Endothelial cell of umbilical vein (primary cell): ENCODE data around the gene SCFD1. TPM values are rescaled to one million over a fixed set of nuclear protein-coding genes. Genes with fewer than 3 reads are reported as not detected.

ENCODE experiments used
- BruUV-seq: library from RNA; stranded (reverse); fragments of 400-500 nt; replicated peaks from 2 replicates; lab custom pipeline; 2021; lab: Mats Ljungman, UMichigan
- CTCF ChIA-PET: fragments of 300-600, 350-600 bp; sonication (Branson Sonifier 250); formaldehyde crosslinking; loops from one replicate; lab custom pipeline; 2021; ENCODE audit warnings: antibody characterized with exemption, inconsistent platforms; lab: Charles Lee
- POLR2A ChIA-PET: fragments of 300-600, 350-600 bp; sonication (Branson Sonifier 250); formaldehyde crosslinking; loops from one replicate; lab custom pipeline; 2021; ENCODE audit warnings: antibody characterized with exemption, inconsistent platforms; lab: Charles Lee
- DNase-seq: peaks from one replicate; pipeline ENCODE4 v3.0.0-alpha.2; 2011; ENCODE audit warnings: low read depth, low spot score
- FAIRE-seq: peaks from 2 replicates; lab custom pipeline; 2011; peaks lifted over from hg19 to GRCh38; lab: Jason Lieb, UNC
- H2AFZ ChIP-seq: 2 replicates; pipeline ENCODE4 v1.6.0; 2012; ENCODE audit warnings: low read depth, low read length, control low read depth, inconsistent platforms
- H3K27ac ChIP-seq: 2 replicates; pipeline ENCODE4 v1.5.1; 2011; ENCODE audit warnings: low read depth, mild to moderate bottlenecking, control low read depth, low read length, moderate library complexity; ENCODE audit not compliant: insufficient read depth
- H3K27me3 ChIP-seq, 2 experiments: 2 replicates each; pipeline versions ENCODE4 v1.6.0 to v1.6.1; 2011; ENCODE audit warnings: low read length in 2 of 2, mixed read lengths in 1 of 2; ENCODE audit not compliant: control insufficient read depth in 2 of 2, insufficient read depth in 2 of 2
- H3K36me3 ChIP-seq, 2 experiments: 2 replicates in 1 of 2; 3 replicates in 1 of 2; pipeline ENCODE4 v1.5.1; 2011; ENCODE audit warnings: low read length in 2 of 2, mild to moderate bottlenecking in 1 of 2, moderate library complexity in 1 of 2; ENCODE audit not compliant: control insufficient read depth in 2 of 2, insufficient read depth in 2 of 2; ENCODE audit errors: extremely low read depth in 1 of 2
- H3K4me1 ChIP-seq: 3 replicates; pipeline ENCODE4 v1.5.1; 2011; ENCODE audit warnings: mild to moderate bottlenecking, low read length; ENCODE audit not compliant: control insufficient read depth, insufficient read depth; ENCODE audit errors: extremely low read depth
- H3K4me2 ChIP-seq: 2 replicates; pipeline ENCODE4 v1.6.1; 2011; ENCODE audit warnings: low read length, control low read depth, mixed read lengths; ENCODE audit not compliant: insufficient read depth
- H3K4me3 ChIP-seq, 3 experiments: fragments of 200-600 bp in 1 of 3; sonication (generic), shearing (Covaris generic) in 1 of 3; replicated peaks in 1 of 3; 2 replicates each; pipeline ENCODE4 v1.5.1; 2011 to 2016; ENCODE audit warnings: control low read depth in 3 of 3, low read length in 3 of 3, mild to moderate bottlenecking in 2 of 3, inconsistent platforms in 1 of 3, low read depth in 1 of 3, moderate library complexity in 1 of 3; ENCODE audit not compliant: insufficient read depth in 1 of 3
- H3K79me2 ChIP-seq: 2 replicates; pipeline ENCODE4 v1.6.0; 2012; ENCODE audit warnings: low read length, inconsistent platforms; ENCODE audit not compliant: control insufficient read depth, insufficient read depth
- H3K9ac ChIP-seq: replicated peaks from 2 replicates; pipeline ENCODE3; 2011; ENCODE audit warnings: low read length, control low read depth; ENCODE audit not compliant: insufficient read depth; ENCODE audit errors: extremely low read depth
- H3K9me1 ChIP-seq: replicated peaks from 3 replicates; pipeline ENCODE4 v1.6.0; 2011; ENCODE audit warnings: mild to moderate bottlenecking, low read length; ENCODE audit not compliant: control insufficient read depth, insufficient read depth; ENCODE audit errors: extremely low read depth
- H3K9me3 ChIP-seq: replicated peaks from 2 replicates; pipeline ENCODE4 v1.5.1; 2012; ENCODE audit warnings: low read length, inconsistent platforms; ENCODE audit not compliant: control insufficient read depth, insufficient read depth
- H4K20me1 ChIP-seq: replicated peaks from 2 replicates; pipeline ENCODE3; 2011; ENCODE audit warnings: mild to moderate bottlenecking, low read length; ENCODE audit not compliant: control insufficient read depth, insufficient read depth; ENCODE audit errors: extremely low read depth
- CTCF ChIP-seq, 2 donors: IDR thresholded peaks; 1 replicate in 1 of 2; 2 replicates in 1 of 2; pipeline ENCODE4 v1.5.1; 2011; ENCODE audit warnings: low read length in 2 of 2, mild to moderate bottlenecking in 2 of 2, moderate library complexity in 2 of 2, control low read depth in 1 of 2, inconsistent platforms in 1 of 2, low read depth in 1 of 2; ENCODE audit not compliant: insufficient read depth in 1 of 2; ENCODE audit errors: extremely low read depth in 1 of 2
- EZH2 ChIP-seq: IDR thresholded peaks from 2 replicates; pipeline ENCODE4 v1.6.1; 2012; ENCODE audit warnings: borderline replicate concordance, low read depth, mild to moderate bottlenecking, moderate library complexity, low read length, inconsistent platforms; ENCODE audit not compliant: severe bottlenecking
- FOS ChIP-seq: IDR thresholded peaks from 2 replicates; pipeline ENCODE4 v1.6.1; 2011; ENCODE audit warnings: mild to moderate bottlenecking, low read length, moderate library complexity, borderline replicate concordance; ENCODE audit not compliant: insufficient read depth
- GATA2 ChIP-seq: IDR thresholded peaks from 2 replicates; pipeline ENCODE4 v1.7.0; 2011; ENCODE audit warnings: low read depth, mild to moderate bottlenecking, moderate library complexity, mixed read lengths, low read length; ENCODE audit not compliant: insufficient read length, insufficient read depth
- JUN ChIP-seq: IDR thresholded peaks from 2 replicates; pipeline ENCODE4 v1.6.1; 2011; ENCODE audit warnings: borderline replicate concordance, low read depth; ENCODE audit not compliant: insufficient read length, insufficient read depth
- MAX ChIP-seq: IDR thresholded peaks from 2 replicates; pipeline ENCODE4 v1.6.1; 2011; ENCODE audit not compliant: insufficient read depth, insufficient read length
- MYC ChIP-seq: IDR thresholded peaks from one replicate; pipeline ENCODE4 v1.6.1; 2011; ENCODE audit warnings: mild to moderate bottlenecking, low read depth, low read length
- POLR2A ChIP-seq: IDR thresholded peaks from 2 replicates; pipeline ENCODE4 v1.6.1; 2012; ENCODE audit warnings: low read depth, mild to moderate bottlenecking, control low read depth, low read length
- POLR2AphosphoS5 ChIP-seq: IDR thresholded peaks from 2 replicates; pipeline ENCODE4 v1.6.1; 2012; ENCODE audit warnings: low read depth, mild to moderate bottlenecking, control low read depth, low read length, moderate library complexity; ENCODE audit not compliant: insufficient read depth
- dilution Hi-C: fragments of 300-500 bp; cut with MboI; formaldehyde crosslinking; loops from one replicate; pipeline ENCODE4 v1.15.0; 2019; ENCODE audit warnings: low sequenced_read_pairs; ENCODE audit not compliant: extremely low pct_ligation_motif_present
- intact Hi-C: fragments of 100-400 bp; cut with micrococcal nuclease; formaldehyde crosslinking; loops from one replicate; pipeline ENCODE4 v1.10.0; 2022
- polyA plus RNA-seq, 4 experiments: library from polyadenylated mRNA; depleted of rRNA in 3 of 4; stranded (reverse) in 3 of 4; unstranded in 1 of 4; fragments of >200 nt; gene quantifications; 2 replicates each; pipeline versions ENCODE4 v1.2.1 to v1.2.3, GENCODE V29; 2011 to 2012; ENCODE audit warnings: missing spikeins in 1 of 4
- total RNA-seq: library from RNA; stranded (reverse); gene quantifications from 2 replicates; pipeline ENCODE4 v1.2.3, GENCODE V29; 2021

Gene SCFD1
- total and polyA plus RNA-seq, 2 donors (not counting 3 experiments of a cell fraction or from before 2014, with no cell fraction given), result 21.3 to 59.9 TPM

- no peak overlapping the region for H3K27ac ChIP-seq
- H3K4me2 ChIP-seq, result no peak overlapping the region
- ChIA-PET POLR2A (no interaction called here), CTCF (no interaction called here)
- H3K9me3 ChIP-seq, result no peaks in the 10 kb centered on the region
- FAIRE-seq (no peak), DNase-seq (no peak)
- no peak overlapping the region for H2AFZ ChIP-seq
- H3K4me3 ChIP-seq, result no peak overlapping the region
- dilution Hi-C loops, result no loop called here
- H3K27me3 ChIP-seq, result peaks cover 5 to 30% of the 10 kb centered on the region in 2 experiments
- intact Hi-C loops, result no loop called here
- H3K9me1 ChIP-seq, result no peaks in the 10 kb centered on the region
- no peaks in the 10 kb centered on the region for H3K36me3 ChIP-seq
- no peak overlapping the region for H3K9ac ChIP-seq
- H3K79me2 ChIP-seq, result no peaks in the 10 kb centered on the region
- H4K20me1 ChIP-seq, result no peaks in the 10 kb centered on the region
- BruUV-seq, result no TSS peak
- TF ChIP-seq FOS (no peak), POLR2AphosphoS5 (no peak), GATA2 (no peak), POLR2A (no peak), MYC (no peak), CTCF (IDR thresholded peaks at IDR 0.05; ENCODE audit: extremely low read depth in 1 of 2, insufficient read depth in 1 of 2, low read depth in 1 of 2, low read length in 2 of 2) (no peak), EZH2 (no peak), MAX (no peak), JUN (no peak)
- no peaks in the 10 kb centered on the region for H3K4me1 ChIP-seq
Measured at GRCh38 chr14:30770376-30770775, 148.3 kb downstream of the SCFD1 start.
